ENCODE measurements around the gene BBS7. TPM values are rescaled to one million over a fixed set of nuclear protein-coding genes. Genes with fewer than 3 reads are reported as not detected.

BBS7 gene
- total RNA-seq, 1 experiment from 2014 or later, result 20.5 TPM

DNA sequence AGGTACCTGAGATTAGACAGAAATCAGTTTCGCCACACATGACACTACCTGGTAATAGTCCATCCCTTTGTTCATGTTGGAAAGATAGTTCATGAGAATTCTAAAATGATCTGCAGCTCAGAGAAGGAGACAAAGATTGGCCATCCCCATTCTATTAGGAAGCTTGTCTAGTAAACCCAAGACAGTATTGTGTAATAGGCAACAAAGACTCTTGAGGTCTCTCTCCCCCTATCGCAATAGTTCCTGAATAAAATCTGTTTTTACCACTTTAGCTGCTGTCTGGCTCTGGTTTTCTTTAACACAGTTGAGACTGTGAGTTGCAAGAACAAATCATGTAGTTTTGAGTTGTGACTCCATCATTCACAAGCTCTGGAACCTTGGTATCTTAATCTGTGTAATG is 14.8 kb upstream of the BBS7 start:
- Mint-ChIP-seq H3K36me3 (no peaks in the 10 kb centered on the region), H3K4me3 (no peak overlapping the region), H3K9me3 (no peaks in the 10 kb centered on the region), H3K4me1 (0 out of 2 replicates have a peak, but pooled peaks cover 4% of the 10 kb centered on the region), H3K27ac (no peak overlapping the region), H3K27me3 (ENCODE audit: low read depth) (no peaks in the 10 kb centered on the region)
- ChIA-PET CTCF (no interaction called here), POLR2A (no interaction called here)
- no peak for ATAC-seq
- TF ChIP-seq, protein P1, sequence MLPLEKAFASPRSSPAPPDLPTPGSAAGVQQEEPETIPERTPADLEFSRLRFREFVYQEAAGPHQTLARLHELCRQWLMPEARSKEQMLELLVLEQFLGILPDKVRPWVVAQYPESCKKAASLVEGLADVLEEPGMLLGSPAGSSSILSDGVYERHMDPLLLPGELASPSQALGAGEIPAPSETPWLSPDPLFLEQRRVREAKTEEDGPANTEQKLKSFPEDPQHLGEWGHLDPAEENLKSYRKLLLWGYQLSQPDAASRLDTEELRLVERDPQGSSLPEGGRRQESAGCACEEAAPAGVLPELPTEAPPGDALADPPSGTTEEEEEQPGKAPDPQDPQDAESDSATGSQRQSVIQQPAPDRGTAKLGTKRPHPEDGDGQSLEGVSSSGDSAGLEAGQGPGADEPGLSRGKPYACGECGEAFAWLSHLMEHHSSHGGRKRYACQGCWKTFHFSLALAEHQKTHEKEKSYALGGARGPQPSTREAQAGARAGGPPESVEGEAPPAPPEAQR (CRISPR knock-in tag; IDR thresholded peaks at IDR 0.05), result no peak
- no peak for TF ChIP-seq ZNF416 (CRISPR knock-in tag; IDR thresholded peaks at IDR 0.05)
- TF ChIP-seq ZNF121 (CRISPR knock-in tag; IDR thresholded peaks at IDR 0.05), result no peak
- no peak for TF ChIP-seq TCF7 (CRISPR knock-in tag; IDR thresholded peaks at IDR 0.05; ENCODE audit: low read depth)
- no peak for TF ChIP-seq CREB1 (CRISPR knock-in tag; IDR thresholded peaks at IDR 0.05)
- TF ChIP-seq GRHL2 (CRISPR knock-in tag; IDR thresholded peaks at IDR 0.05; ENCODE audit: insufficient replicate concordance, severe bottlenecking), result no peak
- no peak for TF ChIP-seq SMAD3 (CRISPR knock-in tag; IDR thresholded peaks at IDR 0.05; ENCODE audit: borderline replicate concordance)
- TF ChIP-seq, protein P2, sequence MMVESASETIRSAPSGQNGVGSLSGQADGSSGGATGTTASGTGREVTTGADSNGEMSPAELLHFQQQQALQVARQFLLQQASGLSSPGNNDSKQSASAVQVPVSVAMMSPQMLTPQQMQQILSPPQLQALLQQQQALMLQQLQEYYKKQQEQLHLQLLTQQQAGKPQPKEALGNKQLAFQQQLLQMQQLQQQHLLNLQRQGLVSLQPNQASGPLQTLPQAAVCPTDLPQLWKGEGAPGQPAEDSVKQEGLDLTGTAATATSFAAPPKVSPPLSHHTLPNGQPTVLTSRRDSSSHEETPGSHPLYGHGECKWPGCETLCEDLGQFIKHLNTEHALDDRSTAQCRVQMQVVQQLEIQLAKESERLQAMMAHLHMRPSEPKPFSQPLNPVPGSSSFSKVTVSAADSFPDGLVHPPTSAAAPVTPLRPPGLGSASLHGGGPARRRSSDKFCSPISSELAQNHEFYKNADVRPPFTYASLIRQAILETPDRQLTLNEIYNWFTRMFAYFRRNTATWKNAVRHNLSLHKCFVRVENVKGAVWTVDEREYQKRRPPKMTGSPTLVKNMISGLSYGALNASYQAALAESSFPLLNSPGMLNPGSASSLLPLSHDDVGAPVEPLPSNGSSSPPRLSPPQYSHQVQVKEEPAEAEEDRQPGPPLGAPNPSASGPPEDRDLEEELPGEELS (CRISPR knock-in tag; IDR thresholded peaks at IDR 0.05), result no peak
- no peak for DNase-seq (ENCODE audit: low spot score)

DNA sequence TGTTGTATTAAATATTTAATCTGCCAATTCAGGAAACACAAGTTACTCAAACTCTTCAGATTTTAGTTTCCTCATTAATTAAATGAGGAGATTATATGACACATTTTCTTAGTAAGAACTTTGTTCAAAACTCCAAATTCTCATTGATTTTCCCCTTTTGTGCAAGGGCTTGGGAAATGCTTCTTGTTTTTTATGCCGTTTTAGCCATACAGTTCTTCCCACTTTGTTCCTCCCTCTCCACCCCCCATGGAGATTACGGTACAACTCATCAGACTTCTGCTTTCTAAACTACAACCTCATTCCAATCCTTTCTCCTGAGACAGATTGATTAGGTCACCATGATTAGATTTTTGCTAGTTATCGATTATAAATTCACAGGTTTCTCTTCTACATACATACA is 10.9 kb upstream of the BBS7 start:
- Mint-ChIP-seq H3K27me3 (ENCODE audit: low read depth) (peaks cover 5% of the 10 kb centered on the region; the same call in 1 of the 2 replicates), H3K4me3 (no peak overlapping the region), H3K27ac (no peak overlapping the region), H3K9me3 (no peaks in the 10 kb centered on the region), H3K36me3 (no peaks in the 10 kb centered on the region), H3K4me1 (0 out of 2 replicates have a peak, but pooled peaks cover 4% of the 10 kb centered on the region)
- POLR2A ChIA-PET, result no interaction called here
- ATAC-seq (no peak), DNase-seq (ENCODE audit: low spot score) (no peak)
- CTCF ChIA-PET, result no interaction called here
- no peak for TF ChIP-seq ZNF219 (CRISPR knock-in tag; IDR thresholded peaks at IDR 0.05; ENCODE audit: borderline replicate concordance)
- no peak for TF ChIP-seq ETV6 (CRISPR knock-in tag; IDR thresholded peaks at IDR 0.05)
- TF ChIP-seq, protein P3, sequence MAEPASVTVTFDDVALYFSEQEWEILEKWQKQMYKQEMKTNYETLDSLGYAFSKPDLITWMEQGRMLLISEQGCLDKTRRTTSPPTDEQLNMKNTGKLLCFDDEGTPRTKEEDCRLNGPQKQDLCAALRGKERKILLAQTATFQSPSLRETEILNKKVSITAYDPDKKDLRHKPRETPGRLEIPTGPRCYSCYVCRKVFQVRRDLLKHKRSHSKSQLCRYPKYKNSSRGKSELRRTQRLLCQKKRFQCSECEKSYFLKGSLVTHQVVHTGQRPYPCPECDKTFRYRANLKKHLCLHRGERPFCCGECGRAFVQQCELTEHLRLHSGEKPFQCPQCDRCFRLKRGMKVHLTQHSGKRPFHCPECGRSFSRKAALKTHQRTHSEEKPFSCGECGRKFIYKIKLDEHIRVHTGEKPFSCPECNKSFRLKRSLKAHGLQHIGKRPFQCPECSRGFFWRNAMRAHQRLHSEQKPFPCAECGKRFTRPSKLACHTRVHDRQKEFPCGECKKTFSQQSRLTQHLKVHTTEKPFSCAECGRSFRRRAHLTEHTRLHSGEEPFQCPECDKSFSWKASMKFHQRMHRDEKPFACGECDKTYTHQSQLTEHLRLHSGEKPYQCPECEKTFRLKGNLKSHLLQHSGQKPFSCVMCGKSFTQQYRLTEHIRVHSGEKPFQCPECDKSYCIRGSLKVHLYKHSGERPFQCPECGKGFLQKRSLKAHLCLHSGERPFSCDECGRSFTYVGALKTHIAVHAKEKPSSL (CRISPR knock-in tag; conservative IDR thresholded peaks at IDR 0.05), result no peak
- TF ChIP-seq, protein P4, sequence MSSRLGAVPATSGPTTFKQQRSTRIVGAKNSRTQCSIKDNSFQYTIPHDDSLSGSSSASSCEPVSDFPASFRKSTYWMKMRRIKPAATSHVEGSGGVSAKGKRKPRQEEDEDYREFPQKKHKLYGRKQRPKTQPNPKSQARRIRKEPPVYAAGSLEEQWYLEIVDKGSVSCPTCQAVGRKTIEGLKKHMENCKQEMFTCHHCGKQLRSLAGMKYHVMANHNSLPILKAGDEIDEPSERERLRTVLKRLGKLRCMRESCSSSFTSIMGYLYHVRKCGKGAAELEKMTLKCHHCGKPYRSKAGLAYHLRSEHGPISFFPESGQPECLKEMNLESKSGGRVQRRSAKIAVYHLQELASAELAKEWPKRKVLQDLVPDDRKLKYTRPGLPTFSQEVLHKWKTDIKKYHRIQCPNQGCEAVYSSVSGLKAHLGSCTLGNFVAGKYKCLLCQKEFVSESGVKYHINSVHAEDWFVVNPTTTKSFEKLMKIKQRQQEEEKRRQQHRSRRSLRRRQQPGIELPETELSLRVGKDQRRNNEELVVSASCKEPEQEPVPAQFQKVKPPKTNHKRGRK (CRISPR knock-in tag; IDR thresholded peaks at IDR 0.05; ENCODE audit: borderline replicate concordance), result no peak
- TF ChIP-seq ESRRA (CRISPR knock-in tag; IDR thresholded peaks at IDR 0.05; ENCODE audit: borderline replicate concordance), result no peak
- no peak for TF ChIP-seq SP1 (CRISPR knock-in tag; conservative IDR thresholded peaks at IDR 0.05)
- TF ChIP-seq, protein P5, sequence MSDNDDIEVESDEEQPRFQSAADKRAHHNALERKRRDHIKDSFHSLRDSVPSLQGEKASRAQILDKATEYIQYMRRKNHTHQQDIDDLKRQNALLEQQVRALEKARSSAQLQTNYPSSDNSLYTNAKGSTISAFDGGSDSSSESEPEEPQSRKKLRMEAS (CRISPR knock-in tag; IDR thresholded peaks at IDR 0.05), result no peak
- TF ChIP-seq, protein P6, sequence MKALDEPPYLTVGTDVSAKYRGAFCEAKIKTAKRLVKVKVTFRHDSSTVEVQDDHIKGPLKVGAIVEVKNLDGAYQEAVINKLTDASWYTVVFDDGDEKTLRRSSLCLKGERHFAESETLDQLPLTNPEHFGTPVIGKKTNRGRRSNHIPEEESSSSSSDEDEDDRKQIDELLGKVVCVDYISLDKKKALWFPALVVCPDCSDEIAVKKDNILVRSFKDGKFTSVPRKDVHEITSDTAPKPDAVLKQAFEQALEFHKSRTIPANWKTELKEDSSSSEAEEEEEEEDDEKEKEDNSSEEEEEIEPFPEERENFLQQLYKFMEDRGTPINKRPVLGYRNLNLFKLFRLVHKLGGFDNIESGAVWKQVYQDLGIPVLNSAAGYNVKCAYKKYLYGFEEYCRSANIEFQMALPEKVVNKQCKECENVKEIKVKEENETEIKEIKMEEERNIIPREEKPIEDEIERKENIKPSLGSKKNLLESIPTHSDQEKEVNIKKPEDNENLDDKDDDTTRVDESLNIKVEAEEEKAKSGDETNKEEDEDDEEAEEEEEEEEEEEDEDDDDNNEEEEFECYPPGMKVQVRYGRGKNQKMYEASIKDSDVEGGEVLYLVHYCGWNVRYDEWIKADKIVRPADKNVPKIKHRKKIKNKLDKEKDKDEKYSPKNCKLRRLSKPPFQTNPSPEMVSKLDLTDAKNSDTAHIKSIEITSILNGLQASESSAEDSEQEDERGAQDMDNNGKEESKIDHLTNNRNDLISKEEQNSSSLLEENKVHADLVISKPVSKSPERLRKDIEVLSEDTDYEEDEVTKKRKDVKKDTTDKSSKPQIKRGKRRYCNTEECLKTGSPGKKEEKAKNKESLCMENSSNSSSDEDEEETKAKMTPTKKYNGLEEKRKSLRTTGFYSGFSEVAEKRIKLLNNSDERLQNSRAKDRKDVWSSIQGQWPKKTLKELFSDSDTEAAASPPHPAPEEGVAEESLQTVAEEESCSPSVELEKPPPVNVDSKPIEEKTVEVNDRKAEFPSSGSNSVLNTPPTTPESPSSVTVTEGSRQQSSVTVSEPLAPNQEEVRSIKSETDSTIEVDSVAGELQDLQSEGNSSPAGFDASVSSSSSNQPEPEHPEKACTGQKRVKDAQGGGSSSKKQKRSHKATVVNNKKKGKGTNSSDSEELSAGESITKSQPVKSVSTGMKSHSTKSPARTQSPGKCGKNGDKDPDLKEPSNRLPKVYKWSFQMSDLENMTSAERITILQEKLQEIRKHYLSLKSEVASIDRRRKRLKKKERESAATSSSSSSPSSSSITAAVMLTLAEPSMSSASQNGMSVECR (CRISPR knock-in tag; IDR thresholded peaks at IDR 0.05; ENCODE audit: borderline replicate concordance), result no peak
- TF ChIP-seq NFATC4 (CRISPR knock-in tag; IDR thresholded peaks at IDR 0.05), result no peak
- TF ChIP-seq HMGA2 (CRISPR knock-in tag; IDR thresholded peaks at IDR 0.05), result no peak
- TF ChIP-seq, protein P7, sequence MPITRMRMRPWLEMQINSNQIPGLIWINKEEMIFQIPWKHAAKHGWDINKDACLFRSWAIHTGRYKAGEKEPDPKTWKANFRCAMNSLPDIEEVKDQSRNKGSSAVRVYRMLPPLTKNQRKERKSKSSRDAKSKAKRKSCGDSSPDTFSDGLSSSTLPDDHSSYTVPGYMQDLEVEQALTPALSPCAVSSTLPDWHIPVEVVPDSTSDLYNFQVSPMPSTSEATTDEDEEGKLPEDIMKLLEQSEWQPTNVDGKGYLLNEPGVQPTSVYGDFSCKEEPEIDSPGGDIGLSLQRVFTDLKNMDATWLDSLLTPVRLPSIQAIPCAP (CRISPR knock-in tag; IDR thresholded peaks at IDR 0.05), result no peak
- no peak for TF ChIP-seq ZNF416 (CRISPR knock-in tag; IDR thresholded peaks at IDR 0.05)
- no peak for TF ChIP-seq RELA (CRISPR knock-in tag; IDR thresholded peaks at IDR 0.05; ENCODE audit: borderline replicate concordance)
- no peak for TF ChIP-seq ELF4 (CRISPR knock-in tag; IDR thresholded peaks at IDR 0.05; ENCODE audit: low read depth)
- no peak for TF ChIP-seq ZNF317 (CRISPR knock-in tag; IDR thresholded peaks at IDR 0.05; ENCODE audit: borderline replicate concordance, low read depth)
- TF ChIP-seq, protein P8, sequence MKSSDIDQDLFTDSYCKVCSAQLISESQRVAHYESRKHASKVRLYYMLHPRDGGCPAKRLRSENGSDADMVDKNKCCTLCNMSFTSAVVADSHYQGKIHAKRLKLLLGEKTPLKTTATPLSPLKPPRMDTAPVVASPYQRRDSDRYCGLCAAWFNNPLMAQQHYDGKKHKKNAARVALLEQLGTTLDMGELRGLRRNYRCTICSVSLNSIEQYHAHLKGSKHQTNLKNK (CRISPR knock-in tag; IDR thresholded peaks at IDR 0.05), result no peak

All from WTC11 (cell line).